ENCODE results near the gene CFAP54.

The CFAP54 gene

GRCh38 chr12:96906849-96907670 is 417.7 kb downstream of the CFAP54 start, which contains the start of gene NEDD1:
TSS of gene NEDD1 (plus strand) at chr12:96907257. CDS start at chr12:96909760, 2,503 bp downstream.
- Histone ChIP-seq H3K27me3 (ENCODE audit: control insufficient read depth, insufficient read depth, low read length) (no peaks in the 10 kb centered on the region), H3K4me1 (ENCODE audit: control insufficient read depth, insufficient read depth, low read length) (no peaks in the 10 kb centered on the region), H3K4me3 (ENCODE audit: low read length) (peak within 1 kb of the TSS; percentile 63; the same call in 1 of the 2 replicates), H3K27ac (ENCODE audit: low read length) (no peak within 1 kb of the TSS), H3K9me3 (ENCODE audit: control insufficient read depth, insufficient read depth, low read length) (no peaks in the 10 kb centered on the region), H3K36me3 (ENCODE audit: control insufficient read depth, insufficient read depth, low read length) (no peaks in the 10 kb centered on the region)
- peak; percentile 72 for DNase-seq (ENCODE audit: low read depth, low spot score)
- WGBS (ENCODE audit: insufficient coverage, insufficient read length), result no CpG with 5 or more reads among the region's 68 CpGs

GRCh38 chr12:96907671-96908422 is 418.5 kb downstream of the CFAP54 start:
- no peak for DNase-seq (ENCODE audit: low read depth, low spot score)
- H3K27me3 ChIP-seq (ENCODE audit: control insufficient read depth, insufficient read depth, low read length), result no peaks in the 10 kb centered on the region
- H3K4me1 ChIP-seq (ENCODE audit: control insufficient read depth, insufficient read depth, low read length), result no peaks in the 10 kb centered on the region
- no peak overlapping the region for H3K27ac ChIP-seq (ENCODE audit: low read length)
- H3K4me3 ChIP-seq (ENCODE audit: low read length), result peak overlapping the region; percentile 63; the same call in 1 of the 2 replicates
- no peaks in the 10 kb centered on the region for H3K36me3 ChIP-seq (ENCODE audit: control insufficient read depth, insufficient read depth, low read length)
- WGBS (ENCODE audit: insufficient coverage, insufficient read length), result no CpG with 5 or more reads among the region's 23 CpGs
- no peaks in the 10 kb centered on the region for H3K9me3 ChIP-seq (ENCODE audit: control insufficient read depth, insufficient read depth, low read length)

GRCh38 chr12:96908423-96908675 is 419.0 kb downstream of the CFAP54 start:
- no peak overlapping the region for H3K27ac ChIP-seq (ENCODE audit: low read length)
- no peaks in the 10 kb centered on the region for H3K27me3 ChIP-seq (ENCODE audit: control insufficient read depth, insufficient read depth, low read length)
- H3K9me3 ChIP-seq (ENCODE audit: control insufficient read depth, insufficient read depth, low read length), result no peaks in the 10 kb centered on the region
- no CpG with 5 or more reads among the region's 3 CpGs for WGBS (ENCODE audit: insufficient coverage, insufficient read length)
- H3K4me1 ChIP-seq (ENCODE audit: control insufficient read depth, insufficient read depth, low read length), result no peaks in the 10 kb centered on the region
- H3K4me3 ChIP-seq (ENCODE audit: low read length), result no peak overlapping the region
- DNase-seq (ENCODE audit: low read depth, low spot score), result no peak
- H3K36me3 ChIP-seq (ENCODE audit: control insufficient read depth, insufficient read depth, low read length), result no peaks in the 10 kb centered on the region

DNA sequence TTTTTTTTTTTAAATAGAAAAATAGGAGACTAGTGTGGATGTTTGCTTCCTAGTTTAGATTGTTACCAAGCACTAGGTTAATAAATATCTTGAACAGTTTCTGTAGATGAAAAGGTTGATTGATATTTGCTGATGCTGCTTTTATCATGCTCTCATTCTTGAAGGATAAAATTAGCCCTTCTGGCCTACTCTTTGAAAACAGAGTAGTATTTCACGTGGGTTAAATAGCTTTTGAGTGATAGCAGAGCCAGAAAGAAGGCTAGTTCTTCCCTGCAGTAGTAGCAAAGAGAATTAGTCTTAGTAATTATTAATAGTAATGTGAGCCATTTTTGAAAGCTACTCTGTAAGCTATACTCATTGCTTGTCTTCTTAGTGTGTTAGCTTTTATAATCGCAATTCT is 422.9 kb downstream of the CFAP54 start:
- H3K27me3 ChIP-seq (ENCODE audit: control insufficient read depth, insufficient read depth, low read length), result no peaks in the 10 kb centered on the region
- no peaks in the 10 kb centered on the region for H3K4me1 ChIP-seq (ENCODE audit: control insufficient read depth, insufficient read depth, low read length)
- H3K9me3 ChIP-seq (ENCODE audit: control insufficient read depth, insufficient read depth, low read length), result no peaks in the 10 kb centered on the region
- no peak for DNase-seq (ENCODE audit: low read depth, low spot score)
- no CpG with 5 or more reads among the region's 2 CpGs for WGBS (ENCODE audit: insufficient coverage, insufficient read length)
- no peak overlapping the region for H3K27ac ChIP-seq (ENCODE audit: low read length)
- no peaks in the 10 kb centered on the region for H3K36me3 ChIP-seq (ENCODE audit: control insufficient read depth, insufficient read depth, low read length)
- H3K4me3 ChIP-seq (ENCODE audit: low read length), result no peak overlapping the region

- no peak overlapping the region for H3K27ac ChIP-seq (ENCODE audit: low read length)
- no CpG with 5 or more reads among the region's 2 CpGs for WGBS (ENCODE audit: insufficient coverage, insufficient read length)
Observed at GRCh38 chr12:96912943-96913342, 423.6 kb downstream of the CFAP54 start.

DNA sequence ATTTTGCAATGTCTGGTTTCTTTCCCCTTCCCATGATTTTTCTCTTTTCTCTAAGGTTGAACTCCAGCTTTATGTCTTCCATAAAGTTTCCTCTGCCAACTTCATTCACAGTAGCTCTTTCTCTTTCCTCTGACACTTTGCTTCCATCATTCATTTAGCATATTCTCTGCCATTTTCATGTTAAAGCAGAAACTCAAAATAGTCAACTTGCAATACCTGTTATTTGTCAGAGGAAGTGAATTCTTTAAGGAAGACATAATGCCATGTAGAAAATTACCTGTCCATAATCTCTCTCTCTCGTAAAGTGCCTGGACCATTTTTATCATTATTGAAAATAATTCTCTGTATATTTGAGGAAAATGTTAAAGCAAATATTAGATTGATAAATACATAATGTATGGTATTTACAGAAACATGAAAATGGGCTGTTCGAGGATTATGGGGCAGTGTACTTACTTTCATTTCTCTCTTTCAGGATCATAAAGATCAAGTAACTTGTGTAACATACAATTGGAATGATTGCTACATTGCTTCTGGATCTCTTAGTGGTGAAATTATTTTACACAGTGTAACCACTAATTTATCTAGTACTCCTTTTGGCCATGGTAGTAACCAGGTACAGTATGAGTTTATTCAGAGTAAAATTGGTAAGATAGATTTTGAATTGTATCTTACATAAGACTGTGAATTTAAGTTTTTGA is 430.3 kb downstream of the CFAP54 start:
- H3K27ac ChIP-seq (ENCODE audit: low read length), result no peak overlapping the region
- no peaks in the 10 kb centered on the region; the same call in 1 of the 2 replicates for H3K4me1 ChIP-seq (ENCODE audit: control insufficient read depth, insufficient read depth, low read length)
- H3K4me3 ChIP-seq (ENCODE audit: low read length), result no peak overlapping the region
- H3K9me3 ChIP-seq (ENCODE audit: control insufficient read depth, insufficient read depth, low read length), result no peaks in the 10 kb centered on the region
- no peaks in the 10 kb centered on the region for H3K27me3 ChIP-seq (ENCODE audit: control insufficient read depth, insufficient read depth, low read length)
- no peaks in the 10 kb centered on the region for H3K36me3 ChIP-seq (ENCODE audit: control insufficient read depth, insufficient read depth, low read length)
- WGBS (ENCODE audit: insufficient coverage, insufficient read length), result no CpG with 5 or more reads among the region's 2 CpGs
- no peak for DNase-seq (ENCODE audit: low read depth, low spot score)

More at GRCh38 chr12:96912943-96913342, 423.6 kb downstream of the CFAP54 start:
- no peak overlapping the region for H3K4me3 ChIP-seq (ENCODE audit: low read length)
- H3K27me3 ChIP-seq (ENCODE audit: control insufficient read depth, insufficient read depth, low read length), result no peaks in the 10 kb centered on the region
- no peaks in the 10 kb centered on the region for H3K36me3 ChIP-seq (ENCODE audit: control insufficient read depth, insufficient read depth, low read length)
- no peaks in the 10 kb centered on the region for H3K9me3 ChIP-seq (ENCODE audit: control insufficient read depth, insufficient read depth, low read length)
- DNase-seq (ENCODE audit: low read depth, low spot score), result no peak
- no peaks in the 10 kb centered on the region for H3K4me1 ChIP-seq (ENCODE audit: control insufficient read depth, insufficient read depth, low read length)

All from iPS DF 6.9 (cell line).